Measurements from ENCODE around the gene ANKRD52.

ANKRD52 gene

DNA sequence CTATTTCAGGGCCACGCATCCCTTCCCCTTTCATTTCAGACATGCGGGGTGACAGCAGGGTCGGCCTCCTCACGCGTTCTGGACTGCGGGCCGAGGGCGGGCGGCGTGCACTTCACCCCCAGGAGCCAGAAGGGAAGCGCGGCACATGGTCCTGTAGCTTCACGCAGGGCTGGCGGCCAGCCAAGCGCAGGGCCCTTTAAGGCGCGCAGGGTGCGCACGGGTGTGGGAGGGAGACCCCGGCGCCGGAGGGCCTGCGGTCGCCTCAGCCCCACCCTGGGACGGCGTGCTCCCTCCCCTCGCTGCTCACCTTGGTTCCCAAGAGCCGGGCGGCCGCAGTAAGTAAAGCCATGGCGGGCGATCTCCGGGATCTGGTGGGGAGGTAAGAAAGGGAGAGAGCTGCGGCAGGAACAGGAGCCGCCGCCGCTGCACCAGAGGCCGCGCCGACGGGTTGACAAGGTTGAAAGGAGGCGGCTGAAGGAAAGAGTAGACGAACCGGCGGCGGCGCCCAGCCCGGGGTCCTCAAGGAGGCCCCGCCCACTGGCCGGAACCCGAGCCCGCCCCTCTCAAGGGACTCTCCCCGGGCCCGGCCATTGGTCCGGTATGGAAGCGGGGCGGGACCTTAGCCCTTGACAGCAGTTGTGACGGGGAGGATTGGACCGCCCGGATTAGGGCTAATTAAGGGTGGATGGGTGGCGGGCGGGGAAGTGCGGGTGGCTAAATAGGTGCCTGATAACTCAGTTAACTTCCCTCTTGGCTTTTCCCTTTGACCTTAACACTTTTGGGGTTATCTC, 41.9 kb upstream of the ANKRD52 start, which contains the start of gene CS:
Gene CS (minus strand): TSS at position 478 of the 791 bp plus-strand sequence. CDS start 129 bp downstream, at position 349.
- Histone ChIP-seq H3K4me3 (ENCODE audit: low read depth, low read length) (peak within 1 kb of the TSS; percentile 93), H3K36me3 (replicated peaks) (peaks cover 12% of the 10 kb centered on the region), H3K27ac (peak within 1 kb of the TSS; percentile 80), H3K27me3 (replicated peaks) (no peaks in the 10 kb centered on the region)
- in situ Hi-C loops (cut with HindIII; ENCODE audit: low pct_ligation_motif_present, low sequenced_read_pairs): no loop called here
- DNase-seq: peak; percentile 97
- TF ChIP-seq, protein P1, sequence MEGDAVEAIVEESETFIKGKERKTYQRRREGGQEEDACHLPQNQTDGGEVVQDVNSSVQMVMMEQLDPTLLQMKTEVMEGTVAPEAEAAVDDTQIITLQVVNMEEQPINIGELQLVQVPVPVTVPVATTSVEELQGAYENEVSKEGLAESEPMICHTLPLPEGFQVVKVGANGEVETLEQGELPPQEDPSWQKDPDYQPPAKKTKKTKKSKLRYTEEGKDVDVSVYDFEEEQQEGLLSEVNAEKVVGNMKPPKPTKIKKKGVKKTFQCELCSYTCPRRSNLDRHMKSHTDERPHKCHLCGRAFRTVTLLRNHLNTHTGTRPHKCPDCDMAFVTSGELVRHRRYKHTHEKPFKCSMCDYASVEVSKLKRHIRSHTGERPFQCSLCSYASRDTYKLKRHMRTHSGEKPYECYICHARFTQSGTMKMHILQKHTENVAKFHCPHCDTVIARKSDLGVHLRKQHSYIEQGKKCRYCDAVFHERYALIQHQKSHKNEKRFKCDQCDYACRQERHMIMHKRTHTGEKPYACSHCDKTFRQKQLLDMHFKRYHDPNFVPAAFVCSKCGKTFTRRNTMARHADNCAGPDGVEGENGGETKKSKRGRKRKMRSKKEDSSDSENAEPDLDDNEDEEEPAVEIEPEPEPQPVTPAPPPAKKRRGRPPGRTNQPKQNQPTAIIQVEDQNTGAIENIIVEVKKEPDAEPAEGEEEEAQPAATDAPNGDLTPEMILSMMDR (IDR thresholded peaks at IDR 0.05; ENCODE audit: low read depth, low read length, missing control alignments): no peak

DNA sequence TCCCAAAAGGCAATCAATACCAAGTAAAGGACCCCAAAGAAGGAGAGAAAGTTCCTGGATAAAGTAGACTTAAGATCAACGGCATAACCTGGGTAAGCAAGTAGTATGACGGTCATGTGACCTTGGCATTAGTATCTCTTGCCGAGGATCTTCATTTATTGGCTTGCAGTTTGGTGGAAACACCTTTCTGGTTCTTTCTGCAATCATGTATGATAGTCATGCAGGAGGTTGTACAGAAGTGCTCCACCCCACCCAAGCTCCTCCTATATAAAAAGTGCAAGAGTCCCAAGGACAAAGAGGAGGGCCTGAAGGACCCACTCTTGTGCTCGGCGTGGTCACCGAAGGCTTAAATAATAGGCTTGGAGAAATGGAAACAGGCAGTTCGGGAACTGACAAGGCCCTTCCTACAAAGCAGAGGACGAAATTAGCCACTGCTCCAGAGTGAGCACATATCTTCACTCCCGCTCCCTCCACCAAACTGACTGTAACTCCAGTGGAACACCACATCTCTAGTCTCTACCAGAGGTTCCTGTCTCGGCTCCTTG, 41.2 kb upstream of the ANKRD52 start:
- Histone ChIP-seq H3K36me3 (replicated peaks) (peaks cover 9% of the 10 kb centered on the region), H3K4me3 (ENCODE audit: low read depth, low read length) (peak overlapping the region; percentile 93), H3K27ac (peak overlapping the region; percentile 80), H3K27me3 (replicated peaks) (no peaks in the 10 kb centered on the region)
- TF ChIP-seq, protein P1 (IDR thresholded peaks at IDR 0.05; ENCODE audit: low read depth, low read length, missing control alignments): no peak
- no peak for DNase-seq
- in situ Hi-C loops (cut with HindIII; ENCODE audit: low pct_ligation_motif_present, low sequenced_read_pairs): no loop called here

DNA sequence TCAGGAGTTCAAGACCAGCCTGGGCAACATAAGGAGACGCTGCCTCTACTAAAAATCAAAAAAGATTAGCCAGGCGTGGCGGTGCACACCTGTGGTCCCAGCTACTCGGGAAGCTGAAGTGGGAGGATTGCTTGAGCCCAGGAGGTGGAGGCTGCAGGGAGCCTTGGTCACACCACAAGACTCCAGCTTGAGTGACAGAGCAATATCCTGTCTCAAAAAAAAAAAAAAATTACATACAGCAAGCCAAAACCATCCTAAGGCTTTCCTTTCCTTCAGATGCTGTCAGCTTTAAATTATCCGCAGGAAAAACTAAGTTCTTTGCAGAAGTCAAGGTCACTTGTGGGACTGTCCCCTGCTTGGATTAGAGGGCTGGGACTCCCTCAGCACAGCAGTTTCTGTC, 40.6 kb upstream of the ANKRD52 start:
- in situ Hi-C loops (cut with HindIII; ENCODE audit: low pct_ligation_motif_present, low sequenced_read_pairs): no loop called here
- H3K4me3 ChIP-seq (ENCODE audit: low read depth, low read length): peak overlapping the region; percentile 93
- no peak overlapping the region for H3K27ac ChIP-seq
- H3K27me3 ChIP-seq (replicated peaks): no peaks in the 10 kb centered on the region
- TF ChIP-seq, protein P1 (IDR thresholded peaks at IDR 0.05; ENCODE audit: low read depth, low read length, missing control alignments): no peak
- peaks cover 9% of the 10 kb centered on the region for H3K36me3 ChIP-seq (replicated peaks)
- no peak for DNase-seq

DNA sequence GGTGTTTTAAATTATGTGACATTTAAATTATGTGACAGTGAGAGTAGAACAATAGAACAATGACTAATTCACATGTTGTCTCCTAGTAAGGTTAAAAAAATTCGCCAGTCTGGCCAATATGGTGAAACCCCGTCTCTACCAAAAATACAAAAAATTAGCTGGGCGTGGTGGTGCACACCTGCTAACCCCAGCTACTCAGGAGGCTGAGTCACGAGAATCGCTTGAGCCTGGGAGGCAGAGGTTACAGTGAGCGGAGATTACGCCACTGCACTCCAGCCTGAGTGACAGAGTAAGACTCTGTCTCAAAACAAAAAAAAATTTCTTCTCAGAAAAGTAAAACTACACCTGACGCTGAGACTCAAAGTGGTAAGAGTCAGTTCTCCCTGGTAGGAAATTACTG, 39.2 kb upstream of the ANKRD52 start:
- Histone ChIP-seq H3K27me3 (replicated peaks) (no peaks in the 10 kb centered on the region), H3K4me3 (ENCODE audit: low read depth, low read length) (no peak overlapping the region), H3K36me3 (replicated peaks) (peaks cover 9% of the 10 kb centered on the region), H3K27ac (no peak overlapping the region)
- DNase-seq: no peak
- TF ChIP-seq, protein P1 (IDR thresholded peaks at IDR 0.05; ENCODE audit: low read depth, low read length, missing control alignments): no peak
- in situ Hi-C loops (cut with HindIII; ENCODE audit: low pct_ligation_motif_present, low sequenced_read_pairs): no loop called here

DNA sequence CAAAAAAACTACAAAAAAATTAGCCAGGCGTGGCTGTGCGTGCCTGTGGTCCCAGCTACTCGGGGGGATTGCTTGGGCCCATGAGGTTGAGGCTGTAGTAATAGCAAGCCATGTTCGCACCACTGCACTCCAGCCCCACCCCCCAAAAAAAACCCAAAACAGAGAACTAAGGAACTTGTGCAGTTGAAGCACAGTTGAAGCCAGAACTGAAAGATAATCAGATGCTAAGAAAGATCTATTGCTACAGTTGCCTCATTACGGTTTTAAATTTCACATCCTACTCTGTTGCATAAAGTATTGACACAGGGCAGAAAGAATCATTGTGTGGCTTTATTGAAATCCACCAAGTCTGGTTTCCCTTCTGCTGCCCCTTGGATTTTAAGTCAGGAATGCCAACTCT, 38.1 kb upstream of the ANKRD52 start:
- no peak for DNase-seq
- no peak overlapping the region for H3K27ac ChIP-seq

More for the DNA sequence above, 38.1 kb upstream of the ANKRD52 start:
- Histone ChIP-seq H3K36me3 (replicated peaks) (peaks cover 10% of the 10 kb centered on the region), H3K4me3 (ENCODE audit: low read depth, low read length) (no peak overlapping the region), H3K27me3 (replicated peaks) (no peaks in the 10 kb centered on the region)
- TF ChIP-seq, protein P1 (IDR thresholded peaks at IDR 0.05; ENCODE audit: low read depth, low read length, missing control alignments): no peak
- in situ Hi-C loops (cut with HindIII; ENCODE audit: low pct_ligation_motif_present, low sequenced_read_pairs): no loop called here
